Spleen (tissue), 11 donors: Measurements from ENCODE around the gene TGFB1I1. TPM values are rescaled to one million over a fixed set of nuclear protein-coding genes. Genes with fewer than 3 reads are reported as not detected.

Source experiments
- DNase-seq: peaks from one replicate; pipeline ENCODE4 v3.0.0-alpha.2; 2020
- H3K27ac ChIP-seq, 8 donors: fragments of 200-600 bp; sonication (generic) in 7 of 8; 1 replicate in 4 of 8; 2 replicates in 4 of 8; pipeline versions ENCODE4 v1.5.0 to v1.8.0; 2016 to 2021; ENCODE audit warnings: inconsistent platforms in 4 of 8, mild to moderate bottlenecking in 4 of 8, moderate library complexity in 1 of 8
- H3K27me3 ChIP-seq, 7 donors: fragments of 200-600 bp; sonication (generic) in 6 of 7; replicated peaks in 1 of 7; 1 replicate in 4 of 7; 2 replicates in 3 of 7; pipeline versions ENCODE4 v1.5.0 to v1.8.0; 2016 to 2021; ENCODE audit warnings: inconsistent platforms in 3 of 7, mild to moderate bottlenecking in 1 of 7
- H3K36me3 ChIP-seq, 6 donors: fragments of 200-600 bp; sonication (generic) in 5 of 6; 1 replicate in 4 of 6; 2 replicates in 2 of 6; pipeline versions ENCODE4 v1.5.0 to v1.8.0; 2016 to 2021; ENCODE audit warnings: inconsistent platforms in 2 of 6
- H3K4me1 ChIP-seq, 6 donors: fragments of 200-600 bp; sonication (generic) in 5 of 6; 1 replicate in 3 of 6; 2 replicates in 3 of 6; pipeline versions ENCODE4 v1.5.0 to v1.8.0; 2016 to 2021; ENCODE audit warnings: inconsistent platforms in 3 of 6
- H3K4me3 ChIP-seq, 8 donors: fragments of 200-600 bp; sonication (generic) in 7 of 8; 1 replicate in 4 of 8; 2 replicates in 4 of 8; pipeline versions ENCODE4 v1.5.0 to v1.8.0; 2016 to 2021; ENCODE audit warnings: inconsistent platforms in 4 of 8, mild to moderate bottlenecking in 4 of 8, moderate library complexity in 2 of 8
- H3K9me3 ChIP-seq, 8 donors: fragments of 200-600 bp; sonication (generic) in 7 of 8; 1 replicate in 4 of 8; 2 replicates in 4 of 8; pipeline versions ENCODE4 v1.5.0 to v1.8.0; 2016 to 2021; ENCODE audit warnings: inconsistent platforms in 4 of 8
- POLR2A ChIP-seq, 3 donors: fragments of 450-650 bp; IDR thresholded peaks; one replicate each; pipeline ENCODE4 v1.5.1; 2017; ENCODE audit warnings: antibody characterized with exemption in 3 of 3, mild to moderate bottlenecking in 1 of 3
- POLR2AphosphoS5 ChIP-seq, 3 donors: sonication (generic); formaldehyde crosslinking; IDR thresholded peaks; one replicate each; pipeline ENCODE4 v1.5.1; 2017; ENCODE audit warnings: antibody characterized with exemption in 3 of 3
- WGBS, 5 donors: extraction: QIAGEN DNeasy Blood & Tissue Kit in 3 of 5; methylation state at CpG; one replicate each; pipeline versions ENCODE4 v1.1.5 to v1.1.7; 2013 to 2018; 5-methylcytosine and 5-hydroxymethylcytosine counted together
- intact Hi-C: fragments of 100-400 bp; cut with DNase I; formaldehyde crosslinking; loops from one replicate; pipeline ENCODE4 v1.15.0; 2023; ENCODE audit warnings: low total_unique reads
- polyA plus RNA-seq, 3 donors: library from polyadenylated mRNA; stranded (reverse); fragments of 200-250 nt; gene quantifications; one replicate each; pipeline ENCODE4 v1.2.1, GENCODE V29; 2013
- total RNA-seq, 7 donors: library from RNA; depleted of rRNA in 3 of 7; stranded (reverse); fragments of >200 nt in 3 of 7; fragmentation: NEBNext Ultra II Directional in 4 of 7; extraction: Animal tissue kit (Norgen Biotek cat#: 25700) in 4 of 7; gene quantifications; one replicate each; pipeline versions ENCODE4 v1.1.0 to v1.2.1, GENCODE V29; 2016 to 2021
- TF ChIP-seq, protein P1 (sequence below), 11 experiments: fragments of 200-600 bp in 7 of 11; fragments of 450-650 bp in 4 of 11; sonication (generic) in 4 of 11; IDR thresholded peaks in 8 of 11; conservative IDR thresholded peaks in 3 of 11; 1 replicate in 7 of 11; 2 replicates in 4 of 11; pipeline versions ENCODE4 v1.4.0 to v1.8.0; 2016 to 2021; ENCODE audit warnings: antibody characterized with exemption in 11 of 11, inconsistent platforms in 4 of 11, mild to moderate bottlenecking in 1 of 11
- donor health status: healthy with polysubstance abuse.
- donor health status: DM: no; HTN: no; CAD: no; lungs with moderate emphysema.
- donor health status: DM: no; HTN: no; CAD: no.
- donor health status: Bipolar disorder and iron deficiency.
- donor health status: healthy.
- donor health status: DM: no; HTN: no; CAD: no.
- donor health status: DM: yes; HTN: yes; CAD: no.

TGFB1I1 gene
- total and polyA plus RNA-seq, 10 donors = 10.7 to 69.0 (median 27.4) TPM

DNA sequence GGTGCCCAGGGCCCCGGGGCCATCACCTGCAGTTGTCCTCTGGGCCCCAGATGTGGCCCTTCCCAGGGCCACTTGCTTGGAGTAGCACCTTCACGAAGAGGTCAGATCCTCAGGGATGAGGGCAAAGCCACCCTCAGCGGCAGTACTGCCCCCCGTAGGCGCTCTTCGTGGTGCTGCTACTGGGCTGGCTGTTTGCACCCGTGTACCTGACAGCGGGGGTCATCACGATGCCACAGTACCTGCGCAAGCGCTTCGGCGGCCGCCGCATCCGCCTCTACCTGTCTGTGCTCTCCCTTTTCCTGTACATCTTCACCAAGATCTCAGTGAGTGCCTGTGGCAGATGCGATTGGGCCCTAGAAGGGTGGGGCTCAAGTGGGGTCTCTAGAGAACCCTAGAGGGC is 13.6 kb downstream of the TGFB1I1 start:
- Histone ChIP-seq H3K4me3 (no peak overlapping the region), H3K36me3 (peaks cover 0 to 8% (median 0%) of the 10 kb centered on the region in 6 donors), H3K27me3 (peaks cover 0 to 67% (median 12%) of the 10 kb centered on the region in 7 donors), H3K27ac (no peak overlapping the region), H3K9me3 (no peaks in the 10 kb centered on the region), H3K4me1 (peaks cover 12 to 34% (median 26%) of the 10 kb centered on the region in 6 donors)
- 93 to 96% (median 94%) methylated on average over 11 to 17 of the region's 17 CpGs for WGBS, 5 donors
- intact Hi-C loops = loop anchor here (10.0 kb wide), 1 partner anchor 229 kb away; a partner anchor contains a TSS
- TF ChIP-seq POLR2AphosphoS5 (IDR thresholded peaks at IDR 0.05) = no peak
- no peak for TF ChIP-seq POLR2A (IDR thresholded peaks at IDR 0.05)
- TF ChIP-seq, protein P1, sequence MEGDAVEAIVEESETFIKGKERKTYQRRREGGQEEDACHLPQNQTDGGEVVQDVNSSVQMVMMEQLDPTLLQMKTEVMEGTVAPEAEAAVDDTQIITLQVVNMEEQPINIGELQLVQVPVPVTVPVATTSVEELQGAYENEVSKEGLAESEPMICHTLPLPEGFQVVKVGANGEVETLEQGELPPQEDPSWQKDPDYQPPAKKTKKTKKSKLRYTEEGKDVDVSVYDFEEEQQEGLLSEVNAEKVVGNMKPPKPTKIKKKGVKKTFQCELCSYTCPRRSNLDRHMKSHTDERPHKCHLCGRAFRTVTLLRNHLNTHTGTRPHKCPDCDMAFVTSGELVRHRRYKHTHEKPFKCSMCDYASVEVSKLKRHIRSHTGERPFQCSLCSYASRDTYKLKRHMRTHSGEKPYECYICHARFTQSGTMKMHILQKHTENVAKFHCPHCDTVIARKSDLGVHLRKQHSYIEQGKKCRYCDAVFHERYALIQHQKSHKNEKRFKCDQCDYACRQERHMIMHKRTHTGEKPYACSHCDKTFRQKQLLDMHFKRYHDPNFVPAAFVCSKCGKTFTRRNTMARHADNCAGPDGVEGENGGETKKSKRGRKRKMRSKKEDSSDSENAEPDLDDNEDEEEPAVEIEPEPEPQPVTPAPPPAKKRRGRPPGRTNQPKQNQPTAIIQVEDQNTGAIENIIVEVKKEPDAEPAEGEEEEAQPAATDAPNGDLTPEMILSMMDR (IDR thresholded peaks at IDR 0.05 in 8 of 11, conservative IDR thresholded peaks at IDR 0.05 in 3 of 11) = no peak
- peak; percentile 73 for DNase-seq

DNA sequence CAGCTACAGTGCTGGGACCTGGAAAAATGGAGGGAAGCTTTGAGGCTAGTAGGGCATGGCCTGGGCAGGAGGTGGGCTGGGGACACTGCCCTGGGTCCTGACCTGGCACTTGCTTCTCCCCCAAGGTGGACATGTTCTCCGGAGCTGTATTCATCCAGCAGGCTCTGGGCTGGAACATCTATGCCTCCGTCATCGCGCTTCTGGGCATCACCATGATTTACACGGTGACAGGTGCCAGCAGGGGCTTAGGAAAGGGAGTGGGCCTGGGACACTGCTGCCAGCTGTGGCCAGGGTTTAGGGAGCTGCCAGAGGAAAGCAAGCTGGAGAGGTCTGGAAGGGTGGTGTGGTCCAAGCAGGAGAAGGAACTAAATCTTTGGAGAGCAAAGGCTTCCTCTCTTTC is 14.1 kb downstream of the TGFB1I1 start:
- H3K27me3 ChIP-seq = peaks cover 0 to 67% (median 12%) of the 10 kb centered on the region in 7 donors
- TF ChIP-seq POLR2AphosphoS5 (IDR thresholded peaks at IDR 0.05) (no peak), POLR2A (IDR thresholded peaks at IDR 0.05) (no peak)
- TF ChIP-seq, protein P1 (IDR thresholded peaks at IDR 0.05 in 8 of 11, conservative IDR thresholded peaks at IDR 0.05 in 3 of 11) = no peak
- H3K36me3 ChIP-seq = peaks cover 0 to 12% (median 0%) of the 10 kb centered on the region in 6 donors
- H3K4me3 ChIP-seq = no peak overlapping the region
- peak; percentile 67 for DNase-seq
- 88 to 100% (median 98%) methylated on average over 1 to 5 of the region's 5 CpGs for WGBS, 5 donors
- H3K9me3 ChIP-seq = no peaks in the 10 kb centered on the region
- H3K27ac ChIP-seq = no peak overlapping the region
- H3K4me1 ChIP-seq = peaks cover 8 to 29% (median 22%) of the 10 kb centered on the region in 6 donors
- intact Hi-C loops = loop anchor here (10.0 kb wide), 1 partner anchor 229 kb away; a partner anchor contains a TSS

DNA sequence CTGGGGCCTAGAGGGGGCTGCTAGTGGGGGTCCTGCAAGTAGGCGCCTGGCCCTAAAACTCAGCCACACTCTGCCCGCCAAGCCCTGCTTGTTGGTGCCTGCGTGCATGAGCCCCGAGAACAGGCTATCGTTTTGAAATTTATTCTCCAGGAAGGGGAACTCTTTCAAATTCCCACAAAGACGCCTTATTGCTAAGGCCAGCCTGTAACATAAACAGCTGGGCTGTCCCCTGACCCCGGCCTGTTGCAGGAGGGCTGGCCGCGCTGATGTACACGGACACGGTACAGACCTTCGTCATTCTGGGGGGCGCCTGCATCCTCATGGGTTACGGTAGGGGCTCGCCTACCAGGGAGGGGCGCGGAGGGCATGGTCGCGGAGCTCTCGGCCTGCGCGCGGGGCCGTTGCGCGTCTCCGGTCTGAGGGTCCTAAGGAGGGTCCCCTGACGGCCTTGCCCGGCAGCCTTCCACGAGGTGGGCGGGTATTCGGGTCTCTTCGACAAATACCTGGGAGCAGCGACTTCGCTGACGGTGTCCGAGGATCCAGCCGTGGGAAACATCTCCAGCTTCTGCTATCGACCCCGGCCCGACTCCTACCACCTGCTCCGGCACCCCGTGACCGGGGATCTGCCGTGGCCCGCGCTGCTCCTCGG is 15.2 kb downstream of the TGFB1I1 start:
- intact Hi-C loops = loop anchor here (10.0 kb wide), 1 partner anchor 228 kb away; a partner anchor contains a TSS
- WGBS, 5 donors = 5 to 10% (median 6%) methylated on average over 38 to 48 of the region's 48 CpGs

More for the DNA sequence above, 15.2 kb downstream of the TGFB1I1 start:
- H3K4me3 ChIP-seq = peak overlapping the region; percentile 47 to 79 (median 63)
- H3K9me3 ChIP-seq = no peaks in the 10 kb centered on the region
- H3K36me3 ChIP-seq = peaks cover 0 to 24% (median 8%) of the 10 kb centered on the region in 6 donors
- peaks cover 8 to 27% (median 21%) of the 10 kb centered on the region in 6 donors for H3K4me1 ChIP-seq
- H3K27ac ChIP-seq = peak overlapping the region in 5 of 8 donors; percentile 11 to 78 (median 57)
- H3K27me3 ChIP-seq = peaks cover 0 to 57% (median 12%) of the 10 kb centered on the region in 7 donors
- no peak for DNase-seq
- TF ChIP-seq POLR2AphosphoS5 (IDR thresholded peaks at IDR 0.05) = no peak
- no peak for TF ChIP-seq POLR2A (IDR thresholded peaks at IDR 0.05)
- TF ChIP-seq, protein P1 (IDR thresholded peaks at IDR 0.05 in 8 of 11, conservative IDR thresholded peaks at IDR 0.05 in 3 of 11) = no peak
